Breast epithelium (tissue), 4 donors: ENCODE data around the gene ADAM12. TPM values are rescaled to one million over a fixed set of nuclear protein-coding genes. Genes with fewer than 3 reads are reported as not detected.

ENCODE experiments used
- DNase-seq, 2 donors: peaks; one replicate each; pipeline ENCODE4 v3.0.0-alpha.2; 2019; ENCODE audit warnings: low spot score in 2 of 2
- H3K27ac ChIP-seq, 2 donors: fragments of 200-600 bp; sonication (generic) in 1 of 2; one replicate each; pipeline ENCODE4 v1.5.1; 2016 to 2019; ENCODE audit warnings: mild to moderate bottlenecking in 1 of 2
- H3K27me3 ChIP-seq, 2 donors: fragments of 200-600 bp; sonication (generic) in 1 of 2; one replicate each; pipeline versions ENCODE4 v1.5.1 to v1.6.0; 2017 to 2019; ENCODE audit warnings: control low read depth in 1 of 2, mild to moderate bottlenecking in 1 of 2
- H3K36me3 ChIP-seq: fragments of 200-600 bp; one replicate; pipeline ENCODE4 v1.5.1; 2019
- H3K4me1 ChIP-seq, 2 donors: fragments of 200-600 bp; sonication (generic); one replicate each; pipeline ENCODE4 v1.5.1; 2016 to 2019; ENCODE audit warnings: control low read depth in 1 of 2
- H3K4me3 ChIP-seq, 3 donors: fragments of 200-600 bp; sonication (generic); 1 replicate in 2 of 3; 2 replicates in 1 of 3; pipeline ENCODE4 v1.5.1; 2016 to 2019; ENCODE audit warnings: mild to moderate bottlenecking in 3 of 3, moderate library complexity in 2 of 3
- H3K9me3 ChIP-seq, 2 donors: fragments of 200-600 bp; sonication (generic) in 1 of 2; one replicate each; pipeline ENCODE4 v1.5.1; 2016 to 2019; ENCODE audit warnings: control low read depth in 1 of 2
- POLR2A ChIP-seq: fragments of 450-650 bp; IDR thresholded peaks from one replicate; pipeline ENCODE4 v1.6.1; 2016; ENCODE audit warnings: antibody characterized with exemption, mild to moderate bottlenecking, moderate library complexity
- POLR2AphosphoS5 ChIP-seq, 3 donors: sonication (generic); formaldehyde crosslinking; IDR thresholded peaks; one replicate each; pipeline ENCODE4 v1.6.1; 2017; ENCODE audit warnings: antibody characterized with exemption in 3 of 3
- intact Hi-C: fragments of 100-400 bp; cut with DNase I; formaldehyde crosslinking; loops from one replicate; pipeline ENCODE4 v1.15.1; 2023; ENCODE audit warnings: low total_unique reads
- total RNA-seq, 3 donors: library from RNA; depleted of rRNA; stranded (reverse); fragments of >200 nt; gene quantifications; one replicate each; pipeline ENCODE4 v1.1.0, GENCODE V29; 2016
- TF ChIP-seq, protein P1 (sequence below), 3 donors: fragments of 450-650 bp; IDR thresholded peaks; one replicate each; pipeline ENCODE4 v1.5.1; 2016 to 2017; ENCODE audit warnings: antibody characterized with exemption in 3 of 3, mild to moderate bottlenecking in 3 of 3, moderate library complexity in 3 of 3

Gene ADAM12
- total RNA-seq, 3 donors from 2014 or later, result 8.6 to 16.4 (median 13.9) TPM

- Histone ChIP-seq H3K9me3 (no peaks in the 10 kb centered on the region), H3K27ac (no peak overlapping the region), H3K27me3 (no peaks in the 10 kb centered on the region), H3K4me3 (no peak overlapping the region), H3K4me1 (no peaks in the 10 kb centered on the region), H3K36me3 (no peaks in the 10 kb centered on the region)
- intact Hi-C loops, result no loop called here
- DNase-seq, result no peak
- no peak for TF ChIP-seq POLR2A
- TF ChIP-seq, protein P1, sequence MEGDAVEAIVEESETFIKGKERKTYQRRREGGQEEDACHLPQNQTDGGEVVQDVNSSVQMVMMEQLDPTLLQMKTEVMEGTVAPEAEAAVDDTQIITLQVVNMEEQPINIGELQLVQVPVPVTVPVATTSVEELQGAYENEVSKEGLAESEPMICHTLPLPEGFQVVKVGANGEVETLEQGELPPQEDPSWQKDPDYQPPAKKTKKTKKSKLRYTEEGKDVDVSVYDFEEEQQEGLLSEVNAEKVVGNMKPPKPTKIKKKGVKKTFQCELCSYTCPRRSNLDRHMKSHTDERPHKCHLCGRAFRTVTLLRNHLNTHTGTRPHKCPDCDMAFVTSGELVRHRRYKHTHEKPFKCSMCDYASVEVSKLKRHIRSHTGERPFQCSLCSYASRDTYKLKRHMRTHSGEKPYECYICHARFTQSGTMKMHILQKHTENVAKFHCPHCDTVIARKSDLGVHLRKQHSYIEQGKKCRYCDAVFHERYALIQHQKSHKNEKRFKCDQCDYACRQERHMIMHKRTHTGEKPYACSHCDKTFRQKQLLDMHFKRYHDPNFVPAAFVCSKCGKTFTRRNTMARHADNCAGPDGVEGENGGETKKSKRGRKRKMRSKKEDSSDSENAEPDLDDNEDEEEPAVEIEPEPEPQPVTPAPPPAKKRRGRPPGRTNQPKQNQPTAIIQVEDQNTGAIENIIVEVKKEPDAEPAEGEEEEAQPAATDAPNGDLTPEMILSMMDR (IDR thresholded peaks at IDR 0.05), result no peak
- TF ChIP-seq POLR2AphosphoS5 (IDR thresholded peaks at IDR 0.05), result no peak
Measured at GRCh38 chr10:126394948-126395347, 6.7 kb upstream of the ADAM12 start.

- Histone ChIP-seq H3K4me3 (no peak overlapping the region), H3K27ac (no peak overlapping the region), H3K36me3 (no peaks in the 10 kb centered on the region), H3K27me3 (no peaks in the 10 kb centered on the region), H3K4me1 (no peaks in the 10 kb centered on the region), H3K9me3 (no peaks in the 10 kb centered on the region)
- intact Hi-C loops, result no loop called here
- no peak for DNase-seq
- TF ChIP-seq, protein P1 (IDR thresholded peaks at IDR 0.05), result no peak
- TF ChIP-seq POLR2AphosphoS5 (IDR thresholded peaks at IDR 0.05) (no peak), POLR2A (no peak)
Measured at GRCh38 chr10:126393076-126393475, 4.8 kb upstream of the ADAM12 start.

GRCh38 chr10:126392469-126392868 is 4.2 kb upstream of the ADAM12 start:
- Histone ChIP-seq H3K27ac (no peak overlapping the region), H3K4me3 (no peak overlapping the region), H3K27me3 (no peaks in the 10 kb centered on the region), H3K9me3 (no peaks in the 10 kb centered on the region), H3K4me1 (no peaks in the 10 kb centered on the region), H3K36me3 (no peaks in the 10 kb centered on the region)
- TF ChIP-seq POLR2AphosphoS5 (IDR thresholded peaks at IDR 0.05) (no peak), POLR2A (no peak)
- TF ChIP-seq, protein P1 (IDR thresholded peaks at IDR 0.05), result no peak
- intact Hi-C loops, result no loop called here
- no peak for DNase-seq

DNA sequence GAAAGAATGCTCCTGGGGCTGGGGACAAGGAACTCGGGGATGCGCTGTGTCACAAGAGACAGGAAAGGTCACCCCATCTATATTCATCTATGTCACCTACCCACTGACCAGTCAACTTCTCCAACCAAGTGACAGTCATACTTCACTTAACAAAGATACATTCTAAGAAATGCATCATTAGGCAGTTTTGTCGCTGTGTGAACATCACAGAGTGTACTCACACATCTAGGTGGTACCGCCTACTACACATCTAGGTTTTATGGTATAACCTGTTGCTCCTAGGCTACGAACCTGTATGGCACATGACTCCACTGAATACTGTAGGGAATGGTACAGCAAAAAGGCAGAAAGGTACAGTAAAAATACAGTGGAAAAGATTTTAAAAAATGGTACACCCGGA is 3.8 kb upstream of the ADAM12 start:
- intact Hi-C loops, result no loop called here
- TF ChIP-seq POLR2A (no peak), POLR2AphosphoS5 (IDR thresholded peaks at IDR 0.05) (no peak)
- TF ChIP-seq, protein P1 (IDR thresholded peaks at IDR 0.05), result no peak
- no peak for DNase-seq
- H3K9me3 ChIP-seq, result no peaks in the 10 kb centered on the region
- H3K4me3 ChIP-seq, result no peak overlapping the region
- H3K4me1 ChIP-seq, result no peaks in the 10 kb centered on the region
- peak overlapping the region in 1 of 2 donors; percentile 74 for H3K27ac ChIP-seq
- H3K36me3 ChIP-seq, result no peaks in the 10 kb centered on the region
- H3K27me3 ChIP-seq, result no peaks in the 10 kb centered on the region

DNA sequence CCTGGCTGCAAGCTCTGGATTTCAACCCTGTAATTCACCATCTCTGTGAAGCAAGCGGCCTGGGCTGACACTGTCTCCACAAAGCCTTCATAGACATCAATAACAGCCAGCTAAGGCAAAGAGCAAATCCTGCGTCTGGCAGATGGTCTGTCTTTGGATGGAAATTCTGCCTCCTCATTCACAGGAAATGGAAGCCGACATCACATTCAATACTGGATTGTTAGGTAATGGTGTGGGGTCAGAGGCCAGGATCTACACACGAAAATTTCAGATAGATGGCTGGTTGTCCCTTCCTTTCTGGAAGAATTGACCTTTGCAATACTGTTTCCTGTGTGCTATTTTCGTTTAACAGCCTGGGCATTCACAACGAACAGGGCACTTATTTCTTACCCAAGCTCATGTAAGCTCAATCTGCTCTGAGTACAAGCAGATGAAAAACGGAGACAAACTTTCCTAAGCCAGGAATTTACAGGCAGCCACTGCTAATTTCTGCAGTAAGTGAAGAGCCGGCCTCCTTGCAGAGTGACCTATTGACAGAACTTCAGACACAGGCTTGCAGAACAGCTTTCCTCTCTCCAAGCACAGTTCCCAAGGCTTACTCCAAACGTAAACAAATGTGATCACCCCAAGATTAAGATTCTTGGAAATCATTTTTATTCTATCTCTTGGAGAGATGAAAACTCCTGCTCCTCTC is 3.1 kb upstream of the ADAM12 start:
- Histone ChIP-seq H3K27ac (peak overlapping the region; percentile 10 to 74), H3K27me3 (no peaks in the 10 kb centered on the region)

More for the DNA sequence above, 3.1 kb upstream of the ADAM12 start:
- Histone ChIP-seq H3K36me3 (no peaks in the 10 kb centered on the region), H3K9me3 (no peaks in the 10 kb centered on the region), H3K4me3 (no peak overlapping the region), H3K4me1 (no peaks in the 10 kb centered on the region)
- intact Hi-C loops, result no loop called here
- DNase-seq, result no peak
- no peak for TF ChIP-seq POLR2AphosphoS5 (IDR thresholded peaks at IDR 0.05)
- TF ChIP-seq, protein P1 (IDR thresholded peaks at IDR 0.05), result no peak
- TF ChIP-seq POLR2A, result no peak
